SU-DHL-6 (cell line): Measurements from ENCODE around the gene CNNM1.

Experiments
- H2AFZ ChIP-seq: fragments of 200-600 bp; sonication (generic); 2 replicates; pipeline ENCODE4 v1.6.1; 2014; ENCODE audit warnings: low read depth, mild to moderate bottlenecking, moderate library complexity, mixed read lengths, antibody characterized with exemption, low read length; ENCODE audit not compliant: severe bottlenecking
- H3F3A ChIP-seq: fragments of 200-600 bp; shearing (Covaris generic); 2 replicates; pipeline ENCODE4 v1.6.0; 2016; ENCODE audit warnings: antibody characterized with exemption, mild to moderate bottlenecking; ENCODE audit not compliant: insufficient read depth
- H3K27ac ChIP-seq: fragments of 200-600 bp; sonication (generic); 2 replicates; pipeline ENCODE4 v1.5.1; 2016; ENCODE audit warnings: low read depth, mild to moderate bottlenecking, low read length, moderate library complexity, mixed read lengths
- H3K27me3 ChIP-seq: fragments of 200-600 bp; sonication (generic), shearing (Covaris generic); 2 replicates; pipeline ENCODE4 v1.6.0; 2014; ENCODE audit warnings: mild to moderate bottlenecking, low read length
- H3K36me3 ChIP-seq: fragments of 200-600 bp; sonication (generic); 2 replicates; pipeline ENCODE4 v1.6.1; 2014; ENCODE audit warnings: mild to moderate bottlenecking, low read length, mixed read lengths
- H3K4me2 ChIP-seq: fragments of 300-600, 200-600 bp; shearing (Covaris generic), sonication (generic); 2 replicates; pipeline ENCODE4 v1.6.0; 2014; ENCODE audit warnings: low read length, low read depth, mild to moderate bottlenecking; ENCODE audit not compliant: poor library complexity, severe bottlenecking
- H3K4me3 ChIP-seq: fragments of 200-600 bp; sonication (generic); 2 replicates; pipeline ENCODE4 v1.5.1; 2014; ENCODE audit warnings: antibody characterized with exemption, low read length, mild to moderate bottlenecking, mixed read lengths; ENCODE audit not compliant: insufficient read depth, poor library complexity, severe bottlenecking
- H3K79me2 ChIP-seq: fragments of 200-600 bp; sonication (generic); 2 replicates; pipeline ENCODE4 v1.6.1; 2014; ENCODE audit warnings: mild to moderate bottlenecking, low read length, moderate library complexity; ENCODE audit not compliant: insufficient read depth
- H3K9ac ChIP-seq: fragments of 200-600 bp; sonication (generic); 2 replicates; pipeline ENCODE4 v1.7.0; 2014; ENCODE audit warnings: mild to moderate bottlenecking, low read length
- H3K9me2 ChIP-seq: fragments of 200-600 bp; sonication (generic); replicated peaks from 2 replicates; pipeline ENCODE4 v1.6.1; 2014; ENCODE audit warnings: low read length; ENCODE audit not compliant: insufficient read depth
- H3K9me3 ChIP-seq: fragments of 200-600 bp; sonication (generic); 2 replicates; pipeline ENCODE4 v1.6.1; 2014; ENCODE audit warnings: low read length, mixed read lengths; ENCODE audit not compliant: insufficient read depth
- H4K20me1 ChIP-seq: fragments of 200-600 bp; sonication (generic); 2 replicates; pipeline ENCODE4 v1.6.1; 2014; ENCODE audit warnings: low read depth, mild to moderate bottlenecking, antibody characterized with exemption, low read length, moderate library complexity, mixed read lengths
- EZH2phosphoT487 ChIP-seq: fragments of 200-600 bp; sonication (generic), shearing (Covaris generic); conservative IDR thresholded peaks from 2 replicates; pipeline ENCODE4 v1.6.1; 2018; ENCODE audit warnings: mild to moderate bottlenecking, antibody characterized with exemption, low read length, moderate library complexity, mixed read lengths
- TF ChIP-seq, protein P1 (sequence below): fragments of 200-600 bp; sonication (generic); IDR thresholded peaks from one replicate; pipeline ENCODE4 v1.5.1; 2017; ENCODE audit warnings: antibody characterized with exemption, mild to moderate bottlenecking, low read length, moderate library complexity; ENCODE audit not compliant: insufficient read depth, poor library complexity, severe bottlenecking

CNNM1 gene

DNA sequence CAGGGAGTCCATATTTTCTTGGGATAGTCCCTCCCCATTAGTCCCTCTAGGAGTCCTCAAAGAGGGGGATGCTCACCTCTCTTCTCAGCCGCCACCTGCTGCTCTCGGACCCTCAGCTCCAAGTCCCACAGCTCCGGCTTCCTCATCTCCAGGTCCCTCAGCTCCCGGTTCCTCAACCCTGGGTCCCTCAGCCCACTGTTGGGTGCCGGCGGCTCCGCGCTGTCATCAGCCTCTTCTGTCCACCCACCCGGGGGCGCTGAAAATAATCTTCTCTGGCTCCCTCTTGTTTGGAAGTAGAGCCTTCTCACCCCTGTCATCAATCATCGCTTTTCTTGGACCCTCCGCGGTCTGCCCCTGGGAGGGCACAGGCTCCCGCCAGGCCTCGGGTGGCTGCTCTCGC lies 13.3 kb upstream of the CNNM1 start:
- Histone ChIP-seq H4K20me1 (no peaks in the 10 kb centered on the region), H3K27ac (no peak overlapping the region), H3K4me2 (no peak overlapping the region), H3K9me2 (no peaks in the 10 kb centered on the region), H3K79me2 (no peaks in the 10 kb centered on the region), H3K36me3 (no peaks in the 10 kb centered on the region), H2AFZ (no peak overlapping the region), H3K9me3 (no peaks in the 10 kb centered on the region), H3K4me3 (no peak overlapping the region), H3F3A (no peaks in the 10 kb centered on the region), H3K27me3 (no peaks in the 10 kb centered on the region), H3K9ac (no peak overlapping the region)
- TF ChIP-seq EZH2phosphoT487: no peak
- TF ChIP-seq, protein P1, sequence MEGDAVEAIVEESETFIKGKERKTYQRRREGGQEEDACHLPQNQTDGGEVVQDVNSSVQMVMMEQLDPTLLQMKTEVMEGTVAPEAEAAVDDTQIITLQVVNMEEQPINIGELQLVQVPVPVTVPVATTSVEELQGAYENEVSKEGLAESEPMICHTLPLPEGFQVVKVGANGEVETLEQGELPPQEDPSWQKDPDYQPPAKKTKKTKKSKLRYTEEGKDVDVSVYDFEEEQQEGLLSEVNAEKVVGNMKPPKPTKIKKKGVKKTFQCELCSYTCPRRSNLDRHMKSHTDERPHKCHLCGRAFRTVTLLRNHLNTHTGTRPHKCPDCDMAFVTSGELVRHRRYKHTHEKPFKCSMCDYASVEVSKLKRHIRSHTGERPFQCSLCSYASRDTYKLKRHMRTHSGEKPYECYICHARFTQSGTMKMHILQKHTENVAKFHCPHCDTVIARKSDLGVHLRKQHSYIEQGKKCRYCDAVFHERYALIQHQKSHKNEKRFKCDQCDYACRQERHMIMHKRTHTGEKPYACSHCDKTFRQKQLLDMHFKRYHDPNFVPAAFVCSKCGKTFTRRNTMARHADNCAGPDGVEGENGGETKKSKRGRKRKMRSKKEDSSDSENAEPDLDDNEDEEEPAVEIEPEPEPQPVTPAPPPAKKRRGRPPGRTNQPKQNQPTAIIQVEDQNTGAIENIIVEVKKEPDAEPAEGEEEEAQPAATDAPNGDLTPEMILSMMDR: no peak

DNA sequence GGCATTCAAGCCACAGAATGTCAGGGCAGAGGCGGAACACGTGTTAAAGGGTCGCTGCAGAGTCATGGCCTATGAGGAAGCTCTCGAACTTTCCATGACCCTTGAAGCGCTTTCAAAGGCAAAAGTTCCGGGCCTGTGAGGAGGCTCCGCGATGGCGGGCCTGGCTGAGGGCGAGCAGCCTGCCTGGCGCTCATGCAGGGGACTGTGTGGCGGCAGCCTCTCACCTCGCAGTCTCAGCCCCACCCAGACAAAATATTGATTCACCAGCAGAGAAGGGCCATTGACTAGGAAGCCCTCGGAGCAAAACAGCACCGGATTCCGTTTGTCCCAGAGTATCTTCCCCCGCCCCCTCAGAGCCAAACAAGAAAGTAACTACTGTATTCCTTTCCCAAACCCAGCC lies 12.8 kb upstream of the CNNM1 start:
- H3K4me3 ChIP-seq: no peak overlapping the region
- no peaks in the 10 kb centered on the region for H3K79me2 ChIP-seq
- no peaks in the 10 kb centered on the region for H3F3A ChIP-seq
- no peaks in the 10 kb centered on the region for H3K36me3 ChIP-seq
- H3K4me2 ChIP-seq: no peak overlapping the region
- no peak for TF ChIP-seq EZH2phosphoT487
- TF ChIP-seq, protein P1: no peak
- no peak overlapping the region for H3K27ac ChIP-seq
- no peaks in the 10 kb centered on the region for H3K9me3 ChIP-seq
- H4K20me1 ChIP-seq: no peaks in the 10 kb centered on the region
- no peak overlapping the region for H3K9ac ChIP-seq
- no peaks in the 10 kb centered on the region for H3K9me2 ChIP-seq
- H2AFZ ChIP-seq: no peak overlapping the region
- no peaks in the 10 kb centered on the region for H3K27me3 ChIP-seq

DNA sequence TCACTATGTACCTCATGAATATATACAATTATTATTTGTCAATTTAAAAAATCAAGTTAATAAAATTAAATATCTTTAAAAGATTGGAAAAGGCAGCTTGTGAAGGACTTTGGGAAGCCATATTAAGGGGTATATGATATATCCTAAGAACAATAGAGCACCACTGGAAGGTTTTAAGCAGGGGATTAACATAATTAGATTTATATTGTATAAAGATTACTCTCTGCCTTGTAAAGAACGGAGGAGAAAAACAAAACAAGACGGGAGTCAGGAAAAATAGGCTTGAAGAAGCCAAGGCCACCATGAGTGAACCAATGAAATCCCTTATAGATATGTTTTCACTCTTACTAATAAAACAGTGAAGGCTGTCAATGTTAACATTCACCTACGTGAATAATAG lies 11.1 kb upstream of the CNNM1 start:
- TF ChIP-seq, protein P1: no peak
- TF ChIP-seq EZH2phosphoT487: no peak
- no peaks in the 10 kb centered on the region for H3K79me2 ChIP-seq
- H3K9me2 ChIP-seq: no peaks in the 10 kb centered on the region
- H3K9me3 ChIP-seq: no peaks in the 10 kb centered on the region
- H3F3A ChIP-seq: no peaks in the 10 kb centered on the region
- H2AFZ ChIP-seq: no peak overlapping the region
- H3K27ac ChIP-seq: no peak overlapping the region
- no peak overlapping the region for H3K4me3 ChIP-seq
- no peaks in the 10 kb centered on the region for H3K27me3 ChIP-seq
- no peak overlapping the region for H3K9ac ChIP-seq
- no peaks in the 10 kb centered on the region for H4K20me1 ChIP-seq
- H3K4me2 ChIP-seq: no peak overlapping the region
- no peaks in the 10 kb centered on the region for H3K36me3 ChIP-seq

DNA sequence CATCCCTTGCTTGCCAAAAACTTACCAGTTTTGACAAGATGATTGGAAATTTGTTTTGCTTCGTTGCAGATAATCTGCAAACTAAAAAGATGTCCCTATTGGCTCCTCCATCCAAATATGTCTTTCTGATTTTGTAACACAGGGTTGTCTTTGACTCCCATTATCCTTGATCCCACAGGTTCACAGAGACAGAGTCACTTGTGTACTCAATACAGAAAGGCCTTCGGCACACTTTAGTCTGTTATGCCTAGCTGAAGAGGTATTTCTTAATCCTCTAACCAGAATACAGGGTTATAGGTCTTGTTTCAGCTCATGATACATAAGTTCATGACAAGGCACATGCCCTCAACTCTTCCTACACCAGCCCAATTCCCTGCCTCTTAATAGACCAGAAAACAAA lies 10.7 kb upstream of the CNNM1 start:
- Histone ChIP-seq H3K36me3 (no peaks in the 10 kb centered on the region), H3F3A (no peaks in the 10 kb centered on the region)

More for the DNA sequence above, 10.7 kb upstream of the CNNM1 start:
- no peak overlapping the region for H3K27ac ChIP-seq
- TF ChIP-seq, protein P1: no peak
- TF ChIP-seq EZH2phosphoT487: no peak
- no peaks in the 10 kb centered on the region for H3K27me3 ChIP-seq
- H2AFZ ChIP-seq: no peak overlapping the region
- H3K9ac ChIP-seq: no peak overlapping the region
- no peaks in the 10 kb centered on the region for H3K9me2 ChIP-seq
- H3K4me2 ChIP-seq: no peak overlapping the region
- H3K4me3 ChIP-seq: no peak overlapping the region
- no peaks in the 10 kb centered on the region for H3K79me2 ChIP-seq
- H3K9me3 ChIP-seq: no peaks in the 10 kb centered on the region
- no peaks in the 10 kb centered on the region for H4K20me1 ChIP-seq
